ENCODE measurements around the gene HOXA3.

HOXA3 gene

DNA sequence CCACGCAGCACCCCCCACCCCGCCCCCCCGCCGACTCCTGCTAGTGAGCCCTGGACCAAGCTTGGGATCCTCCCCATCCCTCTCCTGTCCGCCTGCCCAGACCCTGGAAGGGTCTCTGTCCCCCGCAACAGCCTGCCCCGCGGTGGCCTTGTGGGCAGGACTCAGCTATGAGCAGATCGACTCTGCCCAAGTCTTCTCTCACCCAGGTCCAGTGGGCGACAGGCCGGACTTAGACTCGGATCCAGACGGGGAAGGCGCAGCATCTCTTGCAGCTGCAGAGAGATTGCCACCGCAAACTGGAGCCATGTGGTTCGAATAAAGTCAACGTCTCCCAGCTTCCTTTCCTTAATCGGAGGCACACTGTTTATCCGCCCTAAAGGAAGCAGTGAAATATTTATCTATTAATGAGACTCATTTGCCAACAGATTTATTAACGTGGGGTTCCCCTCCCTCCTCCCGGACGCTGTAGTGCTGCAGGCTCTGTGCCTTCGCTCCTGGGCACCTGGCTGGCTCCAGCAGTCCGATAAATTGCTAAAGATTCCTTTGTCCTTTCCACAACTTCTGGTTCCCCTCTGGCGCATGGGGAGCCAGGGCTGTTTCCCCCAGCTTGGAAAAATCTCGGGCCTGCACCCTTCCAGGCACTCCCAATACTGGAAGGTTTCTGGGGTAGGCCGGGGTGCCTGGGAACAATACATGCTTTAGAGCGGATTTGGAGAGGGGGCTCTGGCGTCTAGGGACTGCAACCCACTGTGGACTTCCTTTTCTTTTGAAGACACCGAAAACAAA lies 4.7 kb upstream of the HOXA3 start:
- Histone ChIP-seq H3K4me3 (ENCODE audit: low read depth in 1 of 2, low read length in 1 of 2) (peak overlapping the region in 1 of 2 experiments; percentile 25), H3K4me1 (ENCODE audit: control insufficient read depth in 1 of 2, insufficient read depth in 1 of 2, low read depth in 1 of 2, low read length in 1 of 2) (peaks cover 39 to 71% of the 10 kb centered on the region in 2 experiments), H3K27me3 (peaks cover 100% of the 10 kb centered on the region), H3K27ac (no peak overlapping the region), H3K9me3 (no peaks in the 10 kb centered on the region), H3K36me3 (no peaks in the 10 kb centered on the region)
- no peak for TF ChIP-seq CTCF (IDR thresholded peaks at IDR 0.05)

DNA sequence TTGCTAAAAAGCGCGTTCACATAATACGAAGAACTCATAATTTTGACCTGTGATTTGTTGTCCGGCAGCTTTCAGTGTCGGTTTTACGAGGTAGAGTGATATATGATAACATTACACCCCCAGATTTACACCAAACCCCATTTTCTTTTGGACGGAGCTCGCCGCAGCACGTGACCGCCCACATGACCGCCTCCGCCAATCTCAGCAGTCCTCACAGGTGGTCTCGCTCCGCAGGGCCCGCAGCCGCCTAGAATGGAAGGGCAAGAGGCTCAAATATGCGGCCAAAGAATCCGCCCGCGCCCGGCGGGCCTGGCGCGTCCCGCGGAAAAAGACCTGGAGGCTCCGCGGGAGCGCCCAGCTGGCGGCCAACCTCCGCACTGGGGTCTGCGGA lies 4.1 kb upstream of the HOXA3 start, which contains the start of gene HOXA7:
TSS of gene HOXA7 (minus strand) at position 168 of the 391 bp plus-strand sequence. CDS start at position 38, 130 bp downstream.
- Histone ChIP-seq H3K9me3 (no peaks in the 10 kb centered on the region), H3K4me3 (ENCODE audit: low read depth in 1 of 2, low read length in 1 of 2) (peak within 1 kb of the TSS in 1 of 2 experiments; percentile 25), H3K36me3 (no peaks in the 10 kb centered on the region), H3K27ac (no peak within 1 kb of the TSS), H3K27me3 (peaks cover 100% of the 10 kb centered on the region), H3K4me1 (ENCODE audit: control insufficient read depth in 1 of 2, insufficient read depth in 1 of 2, low read depth in 1 of 2, low read length in 1 of 2) (peaks cover 42 to 71% of the 10 kb centered on the region in 2 experiments)
- no peak for TF ChIP-seq CTCF (IDR thresholded peaks at IDR 0.05)

DNA sequence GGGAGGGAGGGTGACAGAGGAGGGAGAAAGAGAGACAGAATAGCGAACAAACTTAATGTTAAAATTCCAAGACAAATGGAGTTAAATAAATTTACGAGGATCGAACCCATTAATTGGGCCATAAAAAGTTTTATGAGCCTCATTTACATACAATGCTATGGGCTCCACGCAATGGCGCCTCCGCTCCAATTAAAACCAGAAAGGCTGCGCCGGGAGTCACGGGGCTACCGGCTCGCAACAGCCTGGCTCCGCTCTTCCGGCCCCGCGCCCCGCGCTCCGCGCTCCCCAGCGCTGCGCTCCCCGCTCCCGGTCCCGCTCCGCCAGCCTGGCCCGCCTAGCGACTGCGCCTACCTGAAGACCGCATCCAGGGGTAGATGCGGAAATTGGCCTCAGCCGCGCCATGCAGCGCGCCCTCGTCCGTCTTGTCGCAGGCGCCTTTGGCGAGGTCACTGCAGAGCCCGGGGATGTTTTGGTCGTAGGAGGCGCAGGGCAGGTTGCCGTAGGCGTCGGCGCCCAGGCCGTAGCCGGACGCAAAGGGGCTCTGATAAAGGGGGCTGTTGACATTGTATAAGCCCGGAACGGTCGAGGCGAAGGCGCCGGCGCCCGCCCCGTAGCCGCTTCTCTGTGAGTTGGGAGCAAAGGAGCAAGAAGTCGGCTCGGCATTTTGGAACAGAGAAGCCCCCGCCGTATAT lies 3.6 kb upstream of the HOXA3 start:
- Histone ChIP-seq H3K9me3 (no peaks in the 10 kb centered on the region), H3K27me3 (peaks cover 100% of the 10 kb centered on the region), H3K36me3 (no peaks in the 10 kb centered on the region), H3K27ac (no peak overlapping the region), H3K4me3 (ENCODE audit: low read depth in 1 of 2, low read length in 1 of 2) (peak overlapping the region in 1 of 2 experiments; percentile 25), H3K4me1 (ENCODE audit: control insufficient read depth in 1 of 2, insufficient read depth in 1 of 2, low read depth in 1 of 2, low read length in 1 of 2) (peaks cover 44 to 71% of the 10 kb centered on the region in 2 experiments)
- TF ChIP-seq CTCF (IDR thresholded peaks at IDR 0.05), result no peak

DNA sequence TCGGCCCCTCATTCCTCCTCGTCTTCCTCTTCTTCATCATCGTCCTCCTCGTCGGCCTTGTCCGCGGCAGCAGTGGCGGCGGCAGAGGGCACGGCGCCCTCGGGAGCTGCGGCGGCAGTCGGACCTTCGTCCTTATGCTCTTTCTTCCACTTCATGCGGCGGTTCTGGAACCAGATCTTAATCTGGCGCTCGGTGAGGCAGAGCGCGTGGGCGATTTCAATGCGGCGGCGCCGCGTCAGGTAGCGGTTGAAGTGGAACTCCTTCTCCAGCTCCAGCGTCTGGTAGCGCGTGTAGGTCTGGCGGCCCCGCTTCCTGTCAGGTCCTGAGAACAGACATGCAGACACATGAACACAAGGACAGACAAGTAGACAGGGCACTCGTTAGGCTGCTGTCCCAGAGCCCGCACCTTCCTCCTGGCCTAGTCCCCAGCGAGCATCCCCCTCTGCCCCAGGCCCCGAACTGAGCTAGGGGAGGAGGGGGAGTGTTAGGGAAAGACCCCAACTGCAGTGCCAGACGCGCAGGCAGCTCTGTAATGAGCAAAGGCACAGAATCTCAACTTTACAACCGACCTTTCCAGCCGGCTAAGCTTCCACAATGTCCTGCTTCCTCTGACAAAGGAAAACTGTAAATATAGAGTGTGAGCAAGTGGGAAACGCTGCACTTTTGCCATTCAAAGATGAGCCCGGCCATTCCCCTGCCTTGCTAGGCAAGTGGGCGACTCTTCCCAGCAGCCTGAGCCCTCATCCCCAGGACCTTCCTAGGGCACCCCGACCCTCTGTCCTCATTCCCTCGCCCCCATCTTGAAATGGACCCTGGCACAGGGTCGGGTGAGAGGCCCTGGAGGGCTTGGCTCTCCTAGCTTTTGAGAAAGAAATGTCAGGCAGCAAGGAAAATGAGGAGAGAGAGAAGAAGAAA lies 2.8 kb upstream of the HOXA3 start:
- H3K4me3 ChIP-seq (ENCODE audit: low read depth in 1 of 2, low read length in 1 of 2), result peak overlapping the region in 1 of 2 experiments; percentile 25
- no peak overlapping the region for H3K27ac ChIP-seq
- peaks cover 44 to 71% of the 10 kb centered on the region in 2 experiments for H3K4me1 ChIP-seq (ENCODE audit: control insufficient read depth in 1 of 2, insufficient read depth in 1 of 2, low read depth in 1 of 2, low read length in 1 of 2)
- H3K36me3 ChIP-seq, result no peaks in the 10 kb centered on the region
- H3K9me3 ChIP-seq, result no peaks in the 10 kb centered on the region
- TF ChIP-seq CTCF (IDR thresholded peaks at IDR 0.05), result no peak
- peaks cover 100% of the 10 kb centered on the region for H3K27me3 ChIP-seq

GRCh38 chr7:27154369-27154768 lies 2.0 kb upstream of the HOXA3 start:
- Histone ChIP-seq H3K27me3 (peaks cover 100% of the 10 kb centered on the region), H3K36me3 (no peaks in the 10 kb centered on the region), H3K27ac (no peak overlapping the region), H3K4me3 (ENCODE audit: low read depth in 1 of 2, low read length in 1 of 2) (no peak overlapping the region), H3K9me3 (no peaks in the 10 kb centered on the region), H3K4me1 (ENCODE audit: control insufficient read depth in 1 of 2, insufficient read depth in 1 of 2, low read depth in 1 of 2, low read length in 1 of 2) (peaks cover 39 to 64% of the 10 kb centered on the region in 2 experiments)
- no peak for TF ChIP-seq CTCF (IDR thresholded peaks at IDR 0.05)
